ENCODE results near the gene GSTM5.

DNA sequence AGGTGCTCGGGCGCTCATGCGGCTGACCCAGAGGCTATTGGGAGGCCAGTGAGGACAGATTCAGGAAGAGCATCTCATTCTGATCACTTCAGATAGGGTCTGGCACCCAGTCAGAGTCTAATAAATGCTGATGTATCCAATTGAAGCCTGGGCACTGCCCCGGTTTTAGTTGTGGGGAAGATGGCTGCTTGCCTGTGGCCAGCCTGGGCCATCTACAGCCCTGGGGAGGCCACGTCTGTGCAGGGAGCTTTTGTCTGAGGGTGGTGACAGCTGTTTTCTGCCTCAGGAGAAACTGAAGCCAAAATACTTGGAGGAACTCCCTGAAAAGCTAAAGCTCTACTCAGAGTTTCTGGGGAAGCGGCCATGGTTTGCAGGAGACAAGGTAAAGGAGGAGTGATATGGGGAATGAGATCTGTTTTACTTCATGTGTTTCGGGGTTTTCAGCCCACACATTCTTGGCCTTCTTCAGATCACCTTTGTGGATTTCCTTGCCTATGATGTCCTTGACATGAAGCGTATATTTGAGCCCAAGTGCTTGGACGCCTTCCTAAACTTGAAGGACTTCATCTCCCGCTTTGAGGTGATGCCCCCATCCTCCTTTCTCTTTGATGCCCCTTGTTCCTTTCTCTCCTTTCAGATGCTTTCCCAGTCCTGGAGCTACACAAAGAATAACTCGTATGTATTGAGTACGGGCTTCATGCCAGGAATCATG is 2.8 kb downstream of the GSTM5 start:
- TF ChIP-seq, protein P1, sequence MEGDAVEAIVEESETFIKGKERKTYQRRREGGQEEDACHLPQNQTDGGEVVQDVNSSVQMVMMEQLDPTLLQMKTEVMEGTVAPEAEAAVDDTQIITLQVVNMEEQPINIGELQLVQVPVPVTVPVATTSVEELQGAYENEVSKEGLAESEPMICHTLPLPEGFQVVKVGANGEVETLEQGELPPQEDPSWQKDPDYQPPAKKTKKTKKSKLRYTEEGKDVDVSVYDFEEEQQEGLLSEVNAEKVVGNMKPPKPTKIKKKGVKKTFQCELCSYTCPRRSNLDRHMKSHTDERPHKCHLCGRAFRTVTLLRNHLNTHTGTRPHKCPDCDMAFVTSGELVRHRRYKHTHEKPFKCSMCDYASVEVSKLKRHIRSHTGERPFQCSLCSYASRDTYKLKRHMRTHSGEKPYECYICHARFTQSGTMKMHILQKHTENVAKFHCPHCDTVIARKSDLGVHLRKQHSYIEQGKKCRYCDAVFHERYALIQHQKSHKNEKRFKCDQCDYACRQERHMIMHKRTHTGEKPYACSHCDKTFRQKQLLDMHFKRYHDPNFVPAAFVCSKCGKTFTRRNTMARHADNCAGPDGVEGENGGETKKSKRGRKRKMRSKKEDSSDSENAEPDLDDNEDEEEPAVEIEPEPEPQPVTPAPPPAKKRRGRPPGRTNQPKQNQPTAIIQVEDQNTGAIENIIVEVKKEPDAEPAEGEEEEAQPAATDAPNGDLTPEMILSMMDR (IDR thresholded peaks at IDR 0.05), result no peak
- no peak for TF ChIP-seq POLR2A (IDR thresholded peaks at IDR 0.05)

Data from adrenal gland (tissue), 5 donors.